HepG2 (cell line): ENCODE results near the gene OAF. TPM values are rescaled to one million over a fixed set of nuclear protein-coding genes. Genes with fewer than 3 reads are reported as not detected.

Source experiments
- ATAC-seq: fragments of 200-7000 bp; cut with Tn5 transposase; 3 replicates; pipeline ENCODE4 v1.9.1; 2020; ENCODE audit warnings: mild to moderate bottlenecking, moderate library complexity
- BruUV-seq: library from RNA; stranded (reverse); fragments of 400-500 nt; replicated peaks from 2 replicates; lab custom pipeline; 2021; lab: Mats Ljungman, UMichigan
- CTCF ChIA-PET: fragments of 300-600 bp; formaldehyde crosslinking; extraction: SDS; loops from one replicate; lab custom pipeline; 2021; ENCODE audit warnings: low total read pairs, inconsistent platforms, low intra/inter-chr PET ratio; lab: Yijun Ruan, JAX
- POLR2A ChIA-PET: fragments of 350-600 bp; sonication (Branson Sonifier 250); formaldehyde crosslinking; loops from one replicate; lab custom pipeline; 2020; ENCODE audit warnings: antibody characterized with exemption, inconsistent platforms; lab: Yijun Ruan, JAX
- DNase-seq: peaks from one replicate; pipeline ENCODE4 v3.0.0-alpha.2; 2015; ENCODE audit warnings: low spot score
- FAIRE-seq: peaks from 3 replicates; lab custom pipeline; 2011; peaks lifted over from hg19 to GRCh38; lab: Jason Lieb, UNC
- H2AFZ ChIP-seq: one replicate; pipeline ENCODE4 v1.6.1; 2011; ENCODE audit warnings: low read length, inconsistent platforms
- H3K27ac ChIP-seq: fragments of 300-600 bp; 3 replicates; pipeline ENCODE4 v1.8.0; 2011; ENCODE audit warnings: mixed run types, mild to moderate bottlenecking, mixed read lengths, low read length, inconsistent platforms; ENCODE audit not compliant: insufficient read depth; ENCODE audit errors: extremely low read length
- H3K27me3 ChIP-seq, 2 experiments: fragments of 200-600 bp in 1 of 2; 2 replicates in 1 of 2; 3 replicates in 1 of 2; pipeline versions ENCODE4 v1.6.0 to v1.8.0; 2011; ENCODE audit warnings: low read length in 2 of 2, mild to moderate bottlenecking in 2 of 2, moderate library complexity in 2 of 2, inconsistent platforms in 1 of 2; ENCODE audit not compliant: insufficient read depth in 2 of 2, control insufficient read depth in 1 of 2
- H3K36me3 ChIP-seq, 2 experiments: fragments of 200-600 bp in 1 of 2; replicated peaks in 1 of 2; 2 replicates in 1 of 2; 3 replicates in 1 of 2; pipeline versions ENCODE4 v1.5.1 to v1.8.0; 2011; ENCODE audit warnings: low read length in 2 of 2, inconsistent platforms in 1 of 2; ENCODE audit not compliant: insufficient read depth in 2 of 2, control insufficient read depth in 1 of 2
- H3K4me1 ChIP-seq: 2 replicates; pipeline ENCODE4 v1.5.1; 2012; ENCODE audit warnings: low read length, inconsistent platforms; ENCODE audit not compliant: insufficient read depth
- H3K4me2 ChIP-seq: 2 replicates; pipeline ENCODE4 v1.6.0; 2011; ENCODE audit warnings: low read depth, low read length, inconsistent platforms
- H3K4me3 ChIP-seq, 3 experiments: fragments of 200-600 bp in 1 of 3; sonication (generic), shearing (Covaris generic) in 1 of 3; replicated peaks in 1 of 3; 2 replicates each; pipeline ENCODE4 v1.5.1; 2011 to 2016; ENCODE audit warnings: low read length in 3 of 3, inconsistent platforms in 2 of 3, low read depth in 2 of 3, mild to moderate bottlenecking in 2 of 3, control low read depth in 1 of 3, mixed read lengths in 1 of 3; ENCODE audit not compliant: insufficient read depth in 1 of 3
- H3K79me2 ChIP-seq: one replicate; pipeline ENCODE4 v1.6.1; 2011; ENCODE audit warnings: low read length, inconsistent platforms; ENCODE audit not compliant: insufficient read depth
- H3K9ac ChIP-seq: 2 replicates; pipeline ENCODE4 v1.6.0; 2011; ENCODE audit warnings: mild to moderate bottlenecking, low read depth, low read length, inconsistent platforms; ENCODE audit not compliant: insufficient read depth
- H3K9me3 ChIP-seq: 2 replicates; pipeline ENCODE4 v1.5.1; 2012; ENCODE audit warnings: mild to moderate bottlenecking, low read length
- H4K20me1 ChIP-seq: 2 replicates; pipeline ENCODE4 v1.6.0; 2011; ENCODE audit warnings: inconsistent platforms, mild to moderate bottlenecking, low read length, moderate library complexity; ENCODE audit not compliant: insufficient read depth
- GATA4 ChIP-seq: sonication (generic); IDR thresholded peaks from 2 replicates; pipeline ENCODE4 v1.6.1; 2016; ENCODE audit warnings: antibody characterized with exemption, low read depth, borderline replicate concordance
- GTF2F1 ChIP-seq: fragments of 150-350 bp; IDR thresholded peaks from 2 replicates; pipeline ENCODE4 v1.6.1; 2014; ENCODE audit warnings: low read length
- POGZ ChIP-seq: sonication (generic); formaldehyde crosslinking; IDR thresholded peaks from 2 replicates; pipeline ENCODE4 v1.4.0; 2020; ENCODE audit warnings: mild to moderate bottlenecking, missing genetic modification reagents
- POLR2A ChIP-seq, 2 experiments: IDR thresholded peaks; 2 replicates each; pipeline ENCODE4 v1.6.1; 2011; ENCODE audit warnings: low read depth in 2 of 2, low read length in 2 of 2, mild to moderate bottlenecking in 1 of 2, moderate library complexity in 1 of 2; ENCODE audit not compliant: insufficient read depth in 1 of 2
- ZNF569 ChIP-seq: sonication (generic); formaldehyde crosslinking; IDR thresholded peaks from 2 replicates; pipeline ENCODE4 v1.5.0; 2020; ENCODE audit warnings: mild to moderate bottlenecking, missing genetic modification reagents, moderate library complexity, borderline replicate concordance
- ZNF7 ChIP-seq: IDR thresholded peaks from 2 replicates; pipeline ENCODE4 v1.6.1; 2016; ENCODE audit warnings: missing biosample characterization, missing genetic modification reagents
- ZNF773 ChIP-seq: sonication (generic); formaldehyde crosslinking; IDR thresholded peaks from 2 replicates; pipeline ENCODE4 v1.4.0; 2020; ENCODE audit warnings: missing genetic modification reagents, borderline replicate concordance
- WGBS: methylation state at CpG from one replicate; pipeline ENCODE4 v1.1.6; 2017; ENCODE audit warnings: low lambda C conversion rate; 5-methylcytosine and 5-hydroxymethylcytosine counted together
- in situ Hi-C: cut with HindIII; loops from 2 replicates; pipeline ENCODE4 v1.10.0; 2017; ENCODE audit warnings: low pct_unique_long_range_greater_than_20kb; ENCODE audit not compliant: extremely low pct_ligation_motif_present
- intact Hi-C: fragments of 100-400 bp; cut with micrococcal nuclease; formaldehyde crosslinking; loops from one replicate; pipeline ENCODE4 v1.10.0; 2022; ENCODE audit not compliant: unreplicated experiment
- polyA plus RNA-seq, 8 experiments: library from polyadenylated mRNA; depleted of rRNA in 3 of 8; stranded (reverse) in 7 of 8; unstranded in 1 of 8; fragments of >200 nt; fragmentation: Illumina TruSeq in 4 of 8; extraction: Trizol in 4 of 8; gene quantifications; 2 replicates each; pipeline versions ENCODE4 v1.2.1 to v1.2.3, GENCODE V29; 2011 to 2016; ENCODE audit warnings: low read depth in 4 of 8, missing spikeins in 1 of 8, mixed read lengths in 1 of 8; ENCODE audit not compliant: insufficient read depth in 1 of 8
- total RNA-seq, 5 experiments: library from RNA; depleted of rRNA; stranded (reverse); fragments of >200 nt; fragmentation: Illumina TruSeq; extraction: Trizol; gene quantifications; 2 replicates each; pipeline ENCODE4 v1.2.3, GENCODE V29; 2016; ENCODE audit warnings: low read depth in 1 of 5
- TF ChIP-seq, protein P1 (sequence below): fragments of 450-650 bp; IDR thresholded peaks from 2 replicates; pipeline ENCODE4 v1.6.1; 2017; ENCODE audit warnings: mild to moderate bottlenecking

OAF gene
- total and polyA plus RNA-seq, 2 of the 13 experiments (the other 11 are each of a cell fraction or from before 2014, with no cell fraction given): 63.7 to 94.6 TPM

DNA sequence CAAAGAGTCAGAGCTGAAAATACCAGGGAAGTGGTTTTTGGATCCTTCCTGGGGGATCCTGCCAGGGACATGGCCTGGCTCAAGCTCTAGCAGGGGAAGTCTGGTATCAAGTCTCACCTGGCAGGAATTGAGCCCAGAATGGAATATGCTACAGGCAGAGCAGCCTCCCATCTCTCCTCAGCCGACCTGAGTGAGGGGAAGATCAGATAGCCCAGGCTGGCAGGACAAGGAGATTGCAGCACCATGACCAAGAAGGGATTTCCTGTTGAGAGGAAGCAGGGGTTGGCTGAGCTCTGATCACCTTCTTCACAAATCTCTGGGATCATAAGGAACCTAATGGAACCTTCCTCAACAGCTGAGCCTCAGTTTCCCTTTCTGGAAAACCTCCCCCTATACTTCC, 13.0 kb downstream of the OAF start:
- intact Hi-C loops (no loop called here), in situ Hi-C loops (no loop called here)
- Histone ChIP-seq H3K4me1 (peaks cover 27% of the 10 kb centered on the region), H2AFZ (no peak overlapping the region), H3K27me3 (no peaks in the 10 kb centered on the region), H3K9ac (no peak overlapping the region), H3K4me3 (no peak overlapping the region), H4K20me1 (peaks cover 15% of the 10 kb centered on the region), H3K27ac (no peak overlapping the region), H3K4me2 (no peak overlapping the region), H3K9me3 (no peaks in the 10 kb centered on the region), H3K79me2 (peaks cover 3% of the 10 kb centered on the region), H3K36me3 (peaks cover 10 to 43% of the 10 kb centered on the region in 2 experiments)
- CTCF ChIA-PET: no interaction called here
- POLR2A ChIA-PET: interaction anchor here (1.1 to 1.8 kb wide), 5 partner anchors 10 to 45 kb away, joined by 3 to 6 read pairs (median 3); no protein-coding TSS in a partner anchor
- DNase-seq: no peak
- no TSS peak for BruUV-seq
- TF ChIP-seq ZNF7 (no peak), ZNF773 (no peak), GATA4 (no peak), GTF2F1 (no peak), ZNF569 (CRISPR knock-in tag) (no peak), POGZ (no peak), POLR2A (IDR thresholded peaks at IDR 0.05; ENCODE audit: insufficient read depth in 1 of 2, low read depth in 2 of 2, low read length in 2 of 2) (peak; percentile 6 to 25; a peak in 1 of 4 replicates)
- TF ChIP-seq, protein P1, sequence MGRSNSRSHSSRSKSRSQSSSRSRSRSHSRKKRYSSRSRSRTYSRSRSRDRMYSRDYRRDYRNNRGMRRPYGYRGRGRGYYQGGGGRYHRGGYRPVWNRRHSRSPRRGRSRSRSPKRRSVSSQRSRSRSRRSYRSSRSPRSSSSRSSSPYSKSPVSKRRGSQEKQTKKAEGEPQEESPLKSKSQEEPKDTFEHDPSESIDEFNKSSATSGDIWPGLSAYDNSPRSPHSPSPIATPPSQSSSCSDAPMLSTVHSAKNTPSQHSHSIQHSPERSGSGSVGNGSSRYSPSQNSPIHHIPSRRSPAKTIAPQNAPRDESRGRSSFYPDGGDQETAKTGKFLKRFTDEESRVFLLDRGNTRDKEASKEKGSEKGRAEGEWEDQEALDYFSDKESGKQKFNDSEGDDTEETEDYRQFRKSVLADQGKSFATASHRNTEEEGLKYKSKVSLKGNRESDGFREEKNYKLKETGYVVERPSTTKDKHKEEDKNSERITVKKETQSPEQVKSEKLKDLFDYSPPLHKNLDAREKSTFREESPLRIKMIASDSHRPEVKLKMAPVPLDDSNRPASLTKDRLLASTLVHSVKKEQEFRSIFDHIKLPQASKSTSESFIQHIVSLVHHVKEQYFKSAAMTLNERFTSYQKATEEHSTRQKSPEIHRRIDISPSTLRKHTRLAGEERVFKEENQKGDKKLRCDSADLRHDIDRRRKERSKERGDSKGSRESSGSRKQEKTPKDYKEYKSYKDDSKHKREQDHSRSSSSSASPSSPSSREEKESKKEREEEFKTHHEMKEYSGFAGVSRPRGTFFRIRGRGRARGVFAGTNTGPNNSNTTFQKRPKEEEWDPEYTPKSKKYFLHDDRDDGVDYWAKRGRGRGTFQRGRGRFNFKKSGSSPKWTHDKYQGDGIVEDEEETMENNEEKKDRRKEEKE: no peak
- FAIRE-seq: no peak
- 100% methylated on average over 1 of the region's 1 CpG for WGBS
- ATAC-seq: no peak
